ENCODE data around the gene FBXL2.
A peak's percentile ranks its signal among the peaks of the same experiment; 100 is the strongest.

FBXL2 gene

DNA sequence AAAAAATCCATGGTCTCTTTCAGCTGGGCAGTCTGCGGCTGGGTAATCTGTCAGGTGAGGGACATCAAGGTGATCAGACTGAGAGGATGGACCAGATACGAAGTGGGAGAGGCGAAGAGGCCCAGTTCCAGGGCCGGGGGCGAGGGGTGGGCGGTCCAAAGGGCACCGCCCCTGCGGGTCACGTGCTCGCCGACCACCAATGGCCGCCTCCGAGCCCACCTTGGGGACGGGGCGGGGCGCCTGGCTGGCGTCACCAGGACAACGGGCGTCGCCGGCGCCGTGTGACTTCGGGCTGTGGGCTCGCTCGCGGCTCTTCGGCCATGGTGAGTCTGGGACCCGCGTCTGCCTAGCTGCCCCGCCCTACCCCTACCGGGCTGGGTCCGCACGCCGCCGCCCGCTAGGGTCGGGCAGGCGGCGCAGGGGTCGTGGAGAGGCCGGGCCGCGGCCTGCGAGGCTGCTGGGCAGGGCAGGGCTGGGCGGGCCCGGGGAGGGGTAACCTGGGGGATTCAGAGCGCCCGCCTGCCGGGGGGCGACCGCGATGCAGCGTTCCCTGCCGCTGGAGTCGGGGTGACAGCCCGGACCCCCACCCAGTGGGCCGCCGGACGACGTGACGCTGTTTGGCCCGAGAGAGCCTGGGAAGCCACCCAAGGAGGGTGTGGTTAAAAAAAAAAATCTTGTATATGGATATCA lies at the start of gene FBXL2:
Gene FBXL2, plus strand, starts transcription at position 250 of the 690 bp plus-strand sequence. Its CDS starts 71 bp downstream, at position 321.
- peak; percentile 10 for DNase-seq (ENCODE audit: extremely low read depth, low read depth)
- no peak for TF ChIP-seq CTCF (IDR thresholded peaks at IDR 0.05; ENCODE audit: low read depth, low read length)

GRCh38 chr3:33229066-33229465 lies 48.2 kb upstream of the FBXL2 start:
- TF ChIP-seq CTCF (IDR thresholded peaks at IDR 0.05; ENCODE audit: low read depth, low read length): no peak
- no peak for DNase-seq (ENCODE audit: extremely low read depth, low read depth)

GRCh38 chr3:33229947-33230346 lies 47.3 kb upstream of the FBXL2 start:
- DNase-seq (ENCODE audit: extremely low read depth, low read depth): no peak
- no peak for TF ChIP-seq CTCF (IDR thresholded peaks at IDR 0.05; ENCODE audit: low read depth, low read length)

DNA sequence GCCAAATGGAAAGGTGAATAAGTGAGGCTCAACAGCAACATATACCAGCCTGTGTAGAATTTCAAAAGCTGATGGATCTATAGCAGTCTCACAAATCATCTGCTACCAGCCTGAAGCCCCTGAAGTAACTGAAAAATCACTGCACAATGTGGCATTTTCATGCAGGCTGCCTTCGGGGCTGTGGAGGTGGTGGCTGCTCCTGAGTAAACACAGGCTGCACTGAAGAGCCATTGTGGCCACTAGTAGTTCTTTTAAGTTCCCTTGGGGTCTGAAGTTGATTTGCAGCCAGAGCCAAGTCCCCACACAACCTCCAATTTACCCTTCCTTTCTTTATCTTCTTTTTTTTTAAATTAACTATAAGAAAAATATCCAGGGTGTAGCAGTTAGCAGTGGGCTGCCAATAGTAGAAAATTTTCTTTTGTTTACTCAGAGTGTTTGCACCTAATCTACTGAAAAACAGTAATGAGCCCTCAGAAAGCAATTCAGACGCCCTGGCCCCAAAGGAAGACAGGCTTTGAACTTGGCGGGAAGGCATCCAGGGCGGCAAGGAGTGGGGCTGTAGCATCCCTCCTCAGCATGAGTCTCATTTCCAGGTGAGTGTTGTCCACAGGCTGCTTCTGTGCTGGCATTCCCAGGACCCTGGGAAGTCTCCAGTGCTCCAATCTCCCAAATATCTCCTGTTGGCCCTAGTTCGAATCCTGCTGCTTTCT lies 45.3 kb upstream of the FBXL2 start:
- DNase-seq (ENCODE audit: extremely low read depth, low read depth): no peak
- TF ChIP-seq CTCF (IDR thresholded peaks at IDR 0.05; ENCODE audit: low read depth, low read length): no peak

- DNase-seq (ENCODE audit: extremely low read depth, low read depth): no peak
- no peak for TF ChIP-seq CTCF (IDR thresholded peaks at IDR 0.05; ENCODE audit: low read depth, low read length)
These were observed 43.4 kb upstream of the FBXL2 start for GRCh38 chr3:33233884-33234283.

DNA sequence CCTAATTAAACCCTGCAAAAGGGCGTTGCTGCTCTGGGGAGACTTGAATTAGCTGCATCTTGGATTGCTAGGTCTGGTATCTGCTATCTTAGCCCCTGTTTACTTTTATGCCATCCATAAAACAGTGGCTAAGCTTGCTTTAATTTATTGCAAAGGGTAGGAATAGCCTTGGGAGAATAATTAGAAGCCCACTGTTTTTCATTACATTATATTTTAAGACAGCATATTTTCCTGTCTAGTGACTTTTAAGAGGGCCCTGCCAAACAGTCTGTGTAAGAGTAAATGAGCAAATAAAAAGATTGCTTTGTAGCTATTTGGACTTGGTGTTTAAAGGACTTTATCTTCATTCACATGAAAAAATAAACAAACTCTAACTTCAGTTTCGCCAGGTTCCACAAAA lies 41.2 kb upstream of the FBXL2 start:
- DNase-seq (ENCODE audit: extremely low read depth, low read depth): no peak
- TF ChIP-seq CTCF (IDR thresholded peaks at IDR 0.05; ENCODE audit: low read depth, low read length): no peak

DNA sequence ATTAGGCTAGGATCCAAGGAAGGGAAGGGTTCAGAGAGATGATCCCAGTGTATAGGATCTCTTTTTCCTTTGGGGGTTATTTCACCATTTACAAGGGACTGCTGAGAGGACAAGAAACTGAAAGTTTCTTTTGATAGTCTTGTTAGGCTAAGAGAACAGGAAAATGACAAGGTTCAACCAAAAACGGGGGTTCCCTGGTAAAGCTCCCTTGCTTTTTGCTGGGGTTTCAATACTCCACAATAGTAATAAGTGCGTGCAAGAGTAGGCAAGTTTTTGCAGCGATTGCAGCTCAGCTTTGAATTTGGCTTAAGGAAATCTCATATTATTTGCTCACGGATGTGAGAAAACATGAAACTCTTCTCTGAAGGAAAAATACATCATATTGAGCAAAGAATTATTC lies 39.8 kb upstream of the FBXL2 start:
- DNase-seq (ENCODE audit: extremely low read depth, low read depth): no peak
- TF ChIP-seq CTCF (IDR thresholded peaks at IDR 0.05; ENCODE audit: low read depth, low read length): no peak
